Mesenchymal stem cell (in vitro differentiated cells and primary cell): ENCODE results near the gene CORO1C.
"Not testable (repeated sequence)": the region's sequence is repeated elsewhere in the genome, so short reads cannot be mapped to it uniquely, and the experiment has no call there.

Source experiments
- DNase-seq: peaks from one replicate; pipeline ENCODE4 v3.0.0-alpha.2; 2013
- H2AFZ ChIP-seq: one replicate; pipeline ENCODE4 v1.6.1; 2013; ENCODE audit warnings: low read depth, mild to moderate bottlenecking, control low read depth, inconsistent platforms, low read length, moderate library complexity
- H2AK5ac ChIP-seq: 2 replicates; pipeline ENCODE4 v1.6.1; 2013; ENCODE audit warnings: low read length, moderate library complexity, mild to moderate bottlenecking, inconsistent platforms; ENCODE audit not compliant: severe bottlenecking
- H2BK120ac ChIP-seq: one replicate; pipeline ENCODE4 v1.6.1; 2013; ENCODE audit warnings: low read depth, mild to moderate bottlenecking, inconsistent platforms, low read length, moderate library complexity
- H2BK12ac ChIP-seq, 2 experiments: one replicate each; pipeline ENCODE4 v1.6.1; 2013; ENCODE audit warnings: inconsistent platforms in 2 of 2, low read length in 2 of 2, mild to moderate bottlenecking in 2 of 2, moderate library complexity in 2 of 2, control low read depth in 1 of 2
- H2BK15ac ChIP-seq: one replicate; pipeline ENCODE4 v1.6.1; 2013; ENCODE audit warnings: mild to moderate bottlenecking, low read depth, inconsistent platforms; ENCODE audit not compliant: poor library complexity, severe bottlenecking
- H2BK5ac ChIP-seq: 2 replicates; pipeline ENCODE4 v1.6.1; 2013; ENCODE audit warnings: low read depth, mild to moderate bottlenecking, low read length, control low read depth, inconsistent platforms; ENCODE audit not compliant: poor library complexity, severe bottlenecking
- H3K14ac ChIP-seq, 2 experiments: one replicate each; pipeline ENCODE4 v1.6.1; 2013; ENCODE audit warnings: inconsistent platforms in 2 of 2, low read length in 2 of 2, control low read depth in 1 of 2, mild to moderate bottlenecking in 1 of 2, moderate library complexity in 1 of 2
- H3K18ac ChIP-seq, 2 experiments: one replicate each; pipeline ENCODE4 v1.6.1; 2013; ENCODE audit warnings: inconsistent platforms in 2 of 2, low read length in 2 of 2, control low read depth in 1 of 2, low read depth in 1 of 2, mild to moderate bottlenecking in 1 of 2
- H3K23ac ChIP-seq, 2 experiments: one replicate each; pipeline ENCODE4 v1.6.1; 2013; ENCODE audit warnings: inconsistent platforms in 2 of 2, low read length in 2 of 2, mild to moderate bottlenecking in 2 of 2, moderate library complexity in 2 of 2, control low read depth in 1 of 2
- H3K27ac ChIP-seq: 2 replicates; pipeline ENCODE4 v1.5.1; 2013; ENCODE audit warnings: mild to moderate bottlenecking, moderate library complexity, low read length, control low read depth, inconsistent platforms; ENCODE audit not compliant: poor library complexity, severe bottlenecking
- H3K27me3 ChIP-seq, 2 experiments: 2 replicates each; pipeline versions ENCODE4 v1.6.1 to v1.7.0; 2013; ENCODE audit warnings: low read length in 2 of 2, mild to moderate bottlenecking in 2 of 2, moderate library complexity in 2 of 2, control low read depth in 1 of 2, inconsistent platforms in 1 of 2; ENCODE audit not compliant: control insufficient read depth in 1 of 2, insufficient read depth in 1 of 2
- H3K36me3 ChIP-seq, 2 experiments: 2 replicates each; pipeline versions ENCODE4 v1.6.1 to v1.7.0; 2013; ENCODE audit warnings: low read length in 2 of 2, control low read depth in 1 of 2, inconsistent platforms in 1 of 2, low read depth in 1 of 2, mild to moderate bottlenecking in 1 of 2; ENCODE audit not compliant: insufficient read depth in 2 of 2, control insufficient read depth in 1 of 2
- H3K4ac ChIP-seq, 2 experiments: one replicate each; pipeline ENCODE4 v1.6.1; 2013; ENCODE audit warnings: inconsistent platforms in 2 of 2, low read length in 2 of 2, mild to moderate bottlenecking in 2 of 2, moderate library complexity in 2 of 2, control low read depth in 1 of 2, low read depth in 1 of 2
- H3K4me1 ChIP-seq: 2 replicates; pipeline ENCODE4 v1.6.1; 2013; ENCODE audit warnings: low read depth, low read length, control low read depth; ENCODE audit not compliant: control insufficient read depth, insufficient read depth
- H3K4me2 ChIP-seq: 2 replicates; pipeline ENCODE4 v1.6.1; 2013; ENCODE audit warnings: low read length, mild to moderate bottlenecking, inconsistent platforms; ENCODE audit not compliant: poor library complexity, severe bottlenecking
- H3K4me3 ChIP-seq, 2 experiments: 2 replicates each; pipeline versions ENCODE4 v1.5.1 to v1.7.0; 2013; ENCODE audit warnings: low read length in 2 of 2, mild to moderate bottlenecking in 2 of 2, control low read depth in 1 of 2, low read depth in 1 of 2; ENCODE audit not compliant: insufficient read depth in 1 of 2
- H3K79me1 ChIP-seq: replicated peaks from 2 replicates; pipeline ENCODE4 v1.6.1; 2013; ENCODE audit warnings: mild to moderate bottlenecking, control low read depth, low read length, inconsistent platforms; ENCODE audit not compliant: poor library complexity, severe bottlenecking
- H3K9ac ChIP-seq: 2 replicates; pipeline ENCODE4 v1.7.0; 2013; ENCODE audit warnings: mild to moderate bottlenecking, low read length, moderate library complexity
- H3K9me3 ChIP-seq: 2 replicates; pipeline ENCODE4 v1.7.0; 2013; ENCODE audit warnings: mild to moderate bottlenecking, low read length; ENCODE audit not compliant: control insufficient read depth
- H4K8ac ChIP-seq: one replicate; pipeline ENCODE4 v1.6.1; 2013; ENCODE audit warnings: inconsistent platforms, mild to moderate bottlenecking, low read length, moderate library complexity
- H4K91ac ChIP-seq: one replicate; pipeline ENCODE4 v1.6.1; 2013; ENCODE audit warnings: mild to moderate bottlenecking, low read length, inconsistent platforms
- WGBS: methylation state at CpG from one replicate; pipeline ENCODE4 v1.1.7; 2013; ENCODE audit warnings: mixed read lengths; 5-methylcytosine and 5-hydroxymethylcytosine counted together

Gene CORO1C

GRCh38 chr12:108631261-108631660 is 100.1 kb downstream of the CORO1C start:
- not testable (repeated sequence) for H4K8ac ChIP-seq, H3K9ac ChIP-seq, H3K4me3 ChIP-seq, H2BK5ac ChIP-seq, DNase-seq, H3K27me3 ChIP-seq, H2AFZ ChIP-seq, H2AK5ac ChIP-seq, H4K91ac ChIP-seq, H3K23ac ChIP-seq, H3K4me2 ChIP-seq, H3K79me1 ChIP-seq, H3K27ac ChIP-seq, H2BK120ac ChIP-seq, H3K9me3 ChIP-seq, H3K14ac ChIP-seq, H2BK12ac ChIP-seq, H3K4ac ChIP-seq, H3K18ac ChIP-seq, H3K36me3 ChIP-seq, H2BK15ac ChIP-seq
- peaks cover 51% of the 10 kb centered on the region for H3K4me1 ChIP-seq
- WGBS: 96% methylated on average over 4 of the region's 4 CpGs

- Histone ChIP-seq H4K8ac (peak overlapping the region; percentile 87), H3K79me1 (no peaks in the 10 kb centered on the region), H3K14ac (peak overlapping the region in 1 of 2 experiments; percentile 49), H3K36me3 (no peaks in the 10 kb centered on the region), H2BK15ac (peak overlapping the region; percentile 92), H3K23ac (no peak overlapping the region), H3K4me3 (peak overlapping the region in 1 of 2 experiments; percentile 8), H3K4ac (peak overlapping the region; percentile 49 to 50), H3K27ac (peak overlapping the region; percentile 73), H2BK5ac (peak overlapping the region; percentile 48), H2BK120ac (peak overlapping the region; percentile 99), H3K18ac (peak overlapping the region; percentile 37 to 98), H3K27me3 (no peaks in the 10 kb centered on the region), H3K9me3 (no peaks in the 10 kb centered on the region), H3K9ac (peak overlapping the region; percentile 80), H2AFZ (no peak overlapping the region), H2AK5ac (peak overlapping the region; percentile 82), H4K91ac (peak overlapping the region; percentile 92), H3K4me1 (peaks cover 49% of the 10 kb centered on the region), H2BK12ac (peak overlapping the region; percentile 75 to 91), H3K4me2 (no peak overlapping the region)
- DNase-seq: peak; percentile 79
- 53% methylated on average over 8 of the region's 9 CpGs for WGBS
Measured at GRCh38 chr12:108630481-108631207, 100.7 kb downstream of the CORO1C start.

GRCh38 chr12:108629824-108630476 is 101.4 kb downstream of the CORO1C start:
- H3K23ac ChIP-seq: peak overlapping the region in 1 of 2 experiments; percentile 67
- H3K27ac ChIP-seq: peak overlapping the region; percentile 74
- no peaks in the 10 kb centered on the region for H3K36me3 ChIP-seq
- no peaks in the 10 kb centered on the region for H3K9me3 ChIP-seq
- H2BK5ac ChIP-seq: peak overlapping the region; percentile 45
- H2AK5ac ChIP-seq: peak overlapping the region; percentile 14
- H3K27me3 ChIP-seq: no peaks in the 10 kb centered on the region
- H2BK12ac ChIP-seq: peak overlapping the region; percentile 3 to 85
- peak; percentile 86 for DNase-seq
- H2BK15ac ChIP-seq: peak overlapping the region; percentile 97
- H3K18ac ChIP-seq: peak overlapping the region; percentile 29 to 98
- H2AFZ ChIP-seq: no peak overlapping the region
- peak overlapping the region; percentile 39 to 50 for H3K4ac ChIP-seq
- H3K4me3 ChIP-seq: peak overlapping the region in 1 of 2 experiments; percentile 8
- H4K8ac ChIP-seq: peak overlapping the region; percentile 87
- no peak overlapping the region for H3K4me2 ChIP-seq
- H3K4me1 ChIP-seq: peaks cover 47% of the 10 kb centered on the region
- H3K9ac ChIP-seq: peak overlapping the region; percentile 80
- H4K91ac ChIP-seq: peak overlapping the region; percentile 92
- peak overlapping the region; percentile 99 for H2BK120ac ChIP-seq
- H3K79me1 ChIP-seq: no peaks in the 10 kb centered on the region
- 46% methylated on average over 17 of the region's 17 CpGs for WGBS
- H3K14ac ChIP-seq: no peak overlapping the region

GRCh38 chr12:108629151-108629550 is 102.2 kb downstream of the CORO1C start:
- peak overlapping the region in 1 of 2 experiments; percentile 55 for H3K14ac ChIP-seq
- H3K9ac ChIP-seq: peak overlapping the region; percentile 80
- H2AK5ac ChIP-seq: peak overlapping the region; percentile 73
- no peaks in the 10 kb centered on the region for H3K9me3 ChIP-seq
- peak overlapping the region; percentile 74 for H3K27ac ChIP-seq
- H4K91ac ChIP-seq: peak overlapping the region; percentile 65
- peak overlapping the region; percentile 94 to 100 for H2BK12ac ChIP-seq
- 90% methylated on average over 4 of the region's 5 CpGs for WGBS
- peak overlapping the region; percentile 98 for H2BK15ac ChIP-seq
- H3K79me1 ChIP-seq: no peaks in the 10 kb centered on the region
- no peak overlapping the region for H2AFZ ChIP-seq
- peak overlapping the region; percentile 9 for H2BK5ac ChIP-seq
- H3K23ac ChIP-seq: no peak overlapping the region
- no peaks in the 10 kb centered on the region for H3K27me3 ChIP-seq
- no peak overlapping the region for H3K4me2 ChIP-seq
- peak overlapping the region; percentile 91 for H2BK120ac ChIP-seq
- no peak for DNase-seq
- H3K4ac ChIP-seq: peak overlapping the region; percentile 32 to 94
- no peaks in the 10 kb centered on the region for H3K36me3 ChIP-seq
- H4K8ac ChIP-seq: peak overlapping the region; percentile 98
- peaks cover 42% of the 10 kb centered on the region for H3K4me1 ChIP-seq
- H3K18ac ChIP-seq: peak overlapping the region; percentile 97 to 99
- peak overlapping the region in 1 of 2 experiments; percentile 57 for H3K4me3 ChIP-seq
